Omental fat pad (tissue), 4 donors: ENCODE results near the gene TMEM190. TPM values are rescaled to one million over a fixed set of nuclear protein-coding genes. Genes with fewer than 3 reads are reported as not detected.
A peak's percentile ranks its signal among the peaks of the same experiment; 100 is the strongest.
"Not testable (repeated sequence)": the region's sequence is repeated elsewhere in the genome, so short reads cannot be mapped to it uniquely, and the experiment has no call there.

Experiments
- ATAC-seq: fragments of 150-250 bp; one replicate; pipeline ENCODE4 v1.9.1; 2016; ENCODE audit warnings: mild to moderate bottlenecking, moderate library complexity; ENCODE audit not compliant: low FRiP score
- DNase-seq: peaks from one replicate; pipeline ENCODE4 v3.0.0-alpha.2; 2019; ENCODE audit warnings: low spot score
- CTCF ChIP-seq, 3 donors: fragments of 450-650 bp; IDR thresholded peaks; one replicate each; pipeline ENCODE4 v1.5.1; 2016 to 2017; ENCODE audit warnings: antibody characterized with exemption in 3 of 3, mild to moderate bottlenecking in 3 of 3, moderate library complexity in 2 of 3
- total RNA-seq, 4 donors: library from RNA; depleted of rRNA; stranded (reverse); fragments of >200 nt; gene quantifications; one replicate each; pipeline ENCODE4 v1.1.0, GENCODE V29; 2016

TMEM190 gene
- total RNA-seq = not detected

DNA sequence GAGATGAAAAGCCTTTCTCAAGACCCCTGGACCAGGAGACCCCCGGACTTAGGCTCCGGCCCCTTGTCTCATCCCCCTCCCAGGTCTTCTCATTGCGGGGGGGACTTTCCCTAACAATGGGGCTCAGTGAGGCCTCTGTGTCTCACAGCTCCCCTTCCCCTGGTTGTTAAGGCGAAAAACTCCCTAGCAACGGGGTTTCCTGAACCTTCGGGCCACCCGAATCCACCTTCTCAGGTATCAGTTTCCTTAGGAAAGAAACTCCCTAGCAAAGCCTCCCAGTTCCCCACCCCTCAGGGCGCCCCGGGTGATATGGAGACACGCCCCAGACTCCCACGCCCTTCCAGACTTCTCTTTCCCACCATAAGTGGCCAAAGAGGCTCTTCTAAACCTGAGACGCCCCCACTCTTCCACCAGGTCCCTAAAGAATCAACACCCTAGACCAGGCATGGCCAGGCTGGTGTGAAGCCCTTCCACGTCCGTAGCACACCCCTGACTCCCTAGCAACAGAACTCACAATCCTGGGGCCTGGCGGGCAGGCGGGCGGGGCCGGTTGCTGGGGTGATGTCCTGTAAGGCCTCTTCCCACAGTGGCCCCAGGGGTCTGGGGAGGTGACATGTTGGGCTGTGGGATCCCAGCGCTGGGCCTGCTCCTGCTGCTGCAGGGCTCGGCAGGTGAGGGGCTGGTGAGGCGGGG, at the start of gene TMEM190:
Gene TMEM190 (plus strand): TSS at position 586 of the 693 bp plus-strand sequence. CDS start 28 bp downstream, at position 614.
- TF ChIP-seq CTCF (IDR thresholded peaks at IDR 0.05) = no peak

GRCh38 chr19:55328774-55329318, 47.8 kb upstream of the TMEM190 start:
- ATAC-seq = not testable (repeated sequence)

More for the DNA sequence above, at the start of gene TMEM190:
- DNase-seq (no peak), ATAC-seq (no peak)

DNA sequence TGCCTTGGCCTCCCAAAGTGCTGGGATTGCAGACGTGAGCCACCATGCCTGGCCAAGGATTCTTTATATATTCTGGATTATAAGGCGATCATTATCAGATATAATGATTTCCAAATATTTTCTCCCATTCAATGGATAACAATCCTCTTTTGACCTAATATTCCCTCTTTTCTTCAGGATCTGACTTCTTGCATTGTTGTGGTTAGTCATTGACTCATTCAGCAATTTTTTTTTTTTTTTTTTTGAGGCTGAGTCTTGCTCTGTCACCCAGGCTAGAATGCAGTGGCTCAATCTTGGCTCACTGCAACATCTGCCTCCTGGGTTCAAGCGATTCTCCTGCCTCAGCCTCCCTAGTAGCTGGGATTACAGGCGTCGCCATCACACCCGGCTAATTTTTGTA, 46.8 kb upstream of the TMEM190 start:
- ATAC-seq, DNase-seq: not testable (repeated sequence)

More at GRCh38 chr19:55328774-55329318, 47.8 kb upstream of the TMEM190 start:
- not testable (repeated sequence) for DNase-seq

GRCh38 chr19:55333870-55334269, 42.8 kb upstream of the TMEM190 start:
- TF ChIP-seq CTCF (IDR thresholded peaks at IDR 0.05) = no peak
- DNase-seq = no peak
- no peak for ATAC-seq

- TF ChIP-seq CTCF (IDR thresholded peaks at IDR 0.05) = no peak
- ATAC-seq (no peak), DNase-seq (no peak)
These were observed 40.5 kb upstream of the TMEM190 start for GRCh38 chr19:55336101-55336500.

- DNase-seq (peak; percentile 100), ATAC-seq (peak; percentile 96)
- no peak for TF ChIP-seq CTCF (IDR thresholded peaks at IDR 0.05)
These were observed 37.3 kb upstream of the TMEM190 start, which contains the start of gene KMT5C for GRCh38 chr19:55339105-55339888. Gene KMT5C, plus strand, starts transcription at chr19:55339876. Its CDS starts 2,061 bp downstream, at chr19:55341937.

DNA sequence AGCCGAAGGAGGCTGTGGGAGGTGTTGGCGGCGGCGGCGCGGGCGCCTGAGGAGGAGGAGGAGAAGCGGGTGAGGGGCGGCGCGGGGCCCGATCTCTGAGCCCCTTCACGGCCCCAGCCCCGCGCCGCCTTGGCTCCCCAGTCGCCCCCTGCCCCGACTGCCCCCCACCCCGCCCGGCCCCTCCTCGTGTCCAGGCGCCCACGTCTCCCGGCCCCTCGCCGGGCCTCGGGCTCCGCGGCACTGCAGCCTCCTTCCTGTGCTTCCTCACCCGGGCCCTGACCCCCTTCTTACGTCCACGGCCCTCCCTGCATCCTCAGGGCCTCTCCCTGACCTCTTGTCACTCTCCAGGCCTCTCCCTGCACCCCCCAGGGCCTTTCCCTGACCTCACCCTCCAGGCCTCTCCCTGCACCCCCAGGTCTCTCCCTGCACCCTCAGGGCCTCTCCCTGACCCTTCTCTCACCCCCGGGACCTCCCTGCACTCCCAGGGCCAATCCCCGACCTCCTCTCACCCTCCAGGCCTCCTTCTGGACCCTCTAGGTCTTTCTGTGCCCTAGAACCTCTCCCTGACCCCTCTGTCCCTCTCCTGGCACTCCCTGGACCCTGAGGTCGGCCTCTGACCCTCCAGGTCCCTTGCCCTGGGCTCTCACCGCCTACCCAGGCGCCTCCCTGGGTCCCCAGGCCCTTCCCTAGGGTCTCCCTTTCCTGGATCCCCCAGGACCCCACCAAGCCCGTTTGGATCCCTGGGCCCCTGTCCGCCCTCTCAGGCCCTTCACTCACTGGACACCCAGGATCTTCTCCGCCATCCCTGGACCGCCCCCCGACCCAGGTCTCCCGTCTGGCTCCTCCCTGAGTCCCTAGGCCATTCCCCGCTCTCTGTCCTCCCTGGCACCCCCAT, 36.5 kb upstream of the TMEM190 start:
- TF ChIP-seq CTCF (IDR thresholded peaks at IDR 0.05) = no peak
- ATAC-seq = no peak

More for the DNA sequence above, 36.5 kb upstream of the TMEM190 start:
- DNase-seq = no peak
